Femur (tissue), 1 donor: Measurements from ENCODE around the gene ZNF525.
"Not testable (repeated sequence)": the region's sequence is repeated elsewhere in the genome, so short reads cannot be mapped to it uniquely, and the experiment has no call there.

Experiments
- DNase-seq: peaks from one replicate; pipeline ENCODE4 v3.0.0-alpha.2; 2017

ZNF525 gene

DNA sequence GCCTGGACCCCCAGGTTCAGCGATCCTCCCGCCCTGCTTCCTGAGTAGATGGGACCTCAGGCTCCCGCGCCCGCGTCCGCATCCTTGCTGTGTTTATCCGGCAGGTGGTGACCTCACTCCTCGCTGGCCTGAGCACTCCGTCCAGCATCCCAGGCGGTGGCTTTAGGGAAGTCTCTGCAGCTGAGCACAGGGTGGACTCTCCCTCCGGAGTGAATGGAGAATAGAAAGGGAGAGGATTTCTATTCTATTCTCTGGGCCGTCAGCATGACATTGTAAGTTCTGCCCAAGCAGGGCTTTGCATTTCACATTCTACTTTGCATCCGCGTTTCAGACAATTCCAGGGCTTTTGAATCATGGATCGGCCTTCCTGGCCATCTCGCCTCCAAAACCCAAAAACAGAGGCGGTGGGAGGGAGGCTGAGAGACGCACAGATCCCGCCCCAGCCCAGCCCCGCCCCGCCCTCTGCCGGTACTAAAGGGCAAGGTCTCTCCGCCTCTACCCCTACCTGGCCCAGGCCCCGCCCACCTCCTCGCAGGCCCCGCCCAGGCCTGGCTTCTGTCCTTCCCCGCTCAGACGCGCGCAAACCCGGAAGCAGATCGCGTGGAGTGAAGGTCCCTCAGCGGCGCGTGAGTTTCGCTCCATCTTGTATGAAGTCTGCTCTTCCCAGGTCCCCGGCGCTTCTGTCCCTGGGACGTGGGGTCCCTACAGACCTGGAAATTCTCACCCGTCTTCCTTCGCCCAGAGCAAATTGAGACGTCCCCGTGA is at the start of gene ZNF525:
Gene ZNF525, plus strand, starts transcription at position 572 of the 765 bp plus-strand sequence. CDS start 6,577 bp downstream, outside the sequence.
- DNase-seq: peak; percentile 91

DNA sequence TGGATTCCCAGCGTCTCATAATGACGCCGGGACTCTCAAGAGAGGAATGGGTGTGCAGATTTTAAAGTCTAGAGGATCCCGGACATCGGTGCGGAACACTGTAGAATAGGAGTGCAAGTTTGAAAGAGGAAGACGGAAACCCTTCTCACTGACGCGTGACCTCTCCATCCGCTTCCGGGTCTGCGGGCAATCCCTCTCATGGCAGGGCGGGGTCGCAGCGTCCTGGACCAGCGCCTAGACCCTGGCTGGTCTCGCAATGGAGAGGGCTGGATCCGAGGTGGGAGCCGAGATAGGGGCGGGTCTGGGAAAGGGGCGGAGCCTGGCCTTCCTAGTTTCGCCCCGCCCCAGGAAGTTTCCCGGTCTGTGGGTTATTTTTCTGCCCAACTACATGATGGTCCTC is 36.5 kb upstream of the ZNF525 start:
- DNase-seq: peak; percentile 75

DNA sequence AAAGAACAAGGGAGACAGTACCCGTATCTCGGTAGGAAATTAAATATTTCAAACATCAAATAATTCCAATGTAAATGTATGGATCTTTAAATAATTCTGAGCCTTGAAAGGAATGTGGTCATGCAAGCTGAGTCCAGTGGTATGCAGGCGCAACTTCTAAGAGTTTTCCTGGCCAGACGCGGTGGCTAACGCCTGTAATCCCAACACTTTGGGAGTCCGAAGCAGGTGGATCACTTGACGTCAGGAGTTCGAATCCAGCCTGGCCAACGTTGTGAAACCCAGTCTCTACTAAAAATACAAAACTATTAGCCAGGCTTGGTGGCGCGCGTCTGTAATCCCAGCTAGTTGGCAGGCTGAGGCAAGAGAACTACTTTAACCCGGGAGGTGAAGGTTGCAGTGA is 33.0 kb upstream of the ZNF525 start:
- DNase-seq: no peak

DNA sequence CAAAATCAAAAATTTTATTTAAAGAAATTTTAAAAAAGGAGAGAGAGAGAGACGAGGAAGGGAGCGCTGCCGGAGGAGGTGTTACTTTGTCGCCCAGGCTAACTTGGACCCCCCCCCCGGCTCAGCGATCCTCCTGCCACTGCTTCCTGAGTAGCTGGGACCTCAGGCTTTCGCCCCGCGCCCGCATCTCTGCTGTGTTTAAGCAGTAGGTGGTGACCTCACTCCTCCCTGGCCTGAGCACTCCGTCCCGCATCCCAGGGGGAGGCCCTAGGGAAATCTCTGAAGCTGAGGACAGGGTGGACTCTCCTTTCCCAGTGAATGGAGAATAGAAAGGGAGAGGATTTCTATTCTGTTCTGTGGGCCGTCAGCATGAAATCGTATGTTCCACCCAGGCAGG is 32.4 kb upstream of the ZNF525 start:
- DNase-seq: peak; percentile 55

DNA sequence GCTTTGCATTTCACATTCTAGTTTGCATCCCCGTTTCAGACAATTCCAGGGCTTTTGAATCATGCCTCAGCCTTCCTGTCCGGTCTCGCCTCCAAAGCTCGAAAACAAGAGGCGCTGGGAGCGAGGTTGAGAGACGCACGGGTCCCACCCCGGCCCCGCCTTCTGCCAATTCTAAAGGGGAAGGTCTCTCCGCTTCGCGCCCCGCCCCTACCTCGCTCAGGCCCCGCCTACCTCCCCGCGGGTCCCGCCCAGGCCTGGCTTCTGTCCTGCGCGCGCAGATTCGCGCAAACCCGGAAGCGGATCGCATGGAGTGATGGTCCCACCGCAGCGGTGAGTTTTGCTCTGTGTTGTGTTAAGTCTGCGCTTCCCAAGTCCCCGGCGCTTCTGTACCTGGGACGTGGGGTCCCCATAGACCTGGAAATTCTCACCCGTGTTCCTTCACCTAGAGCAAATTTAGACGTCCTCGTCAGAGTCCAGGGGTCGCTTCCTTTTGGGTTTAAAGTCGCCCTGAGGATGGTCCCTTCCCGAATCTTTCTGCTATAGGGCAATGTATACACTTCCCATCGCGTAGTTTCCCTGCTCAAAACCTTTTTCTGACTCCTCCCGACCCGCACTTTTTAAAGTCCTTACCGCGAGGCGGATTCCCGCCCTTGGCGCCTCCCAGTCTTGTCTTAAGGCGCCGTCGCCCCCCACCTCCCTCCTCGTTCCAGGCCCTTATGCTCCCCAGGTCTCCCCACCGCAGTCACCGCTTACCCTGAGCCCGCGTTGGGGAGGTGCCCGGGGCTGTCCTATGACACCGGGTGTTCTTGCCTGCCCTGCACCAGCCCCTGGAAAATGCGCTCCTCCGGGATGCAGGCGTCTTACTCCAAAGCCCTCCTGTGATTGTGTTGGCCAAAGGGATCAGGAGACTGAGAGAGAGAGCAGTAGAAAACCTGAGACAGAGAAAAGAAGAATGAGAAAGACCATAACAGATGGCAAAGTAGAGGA is 31.7 kb upstream of the ZNF525 start, which contains the start of gene ZNF845:
Gene ZNF845, plus strand, starts transcription at position 287 of the 987 bp plus-strand sequence. CDS start 7,559 bp downstream, outside the sequence.
- peak; percentile 97 for DNase-seq

DNA sequence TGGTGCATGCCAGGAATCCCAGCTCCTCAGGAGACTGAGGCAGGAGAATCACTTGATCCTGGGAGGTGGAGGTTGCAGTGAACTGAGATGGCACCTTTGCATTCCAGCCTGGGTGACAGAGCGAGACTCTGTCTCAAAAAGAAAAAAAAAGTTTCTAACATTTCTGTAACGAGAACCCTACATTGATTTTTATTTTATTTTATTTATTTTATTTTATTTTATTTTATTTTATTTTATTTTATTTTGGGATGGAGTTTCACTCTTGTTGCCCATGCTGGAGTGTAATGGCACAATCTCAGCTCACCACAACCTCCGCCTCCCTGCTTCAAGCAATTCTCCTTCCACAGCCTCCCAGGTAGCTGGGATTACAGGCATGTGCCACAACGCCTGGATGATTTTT is 21.1 kb upstream of the ZNF525 start:
- DNase-seq: not testable (repeated sequence)

DNA sequence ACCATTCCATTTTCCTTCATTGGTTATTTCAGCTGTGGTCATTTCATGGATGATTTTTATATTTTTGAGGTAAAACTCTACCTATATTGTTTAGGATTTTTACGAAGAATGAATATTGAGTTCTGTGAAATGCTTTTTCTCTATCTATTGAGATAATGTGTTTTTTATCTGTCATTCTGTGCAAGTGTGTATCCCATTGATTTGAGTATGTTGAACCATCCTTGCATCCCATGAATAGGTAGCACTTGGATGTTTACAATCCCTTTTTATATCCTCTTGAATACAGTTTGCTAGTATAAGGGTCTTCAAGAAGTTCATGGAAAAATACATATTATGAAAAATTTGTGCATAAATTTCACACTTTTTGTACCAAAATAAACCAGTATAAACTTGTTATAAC is 9.8 kb upstream of the ZNF525 start:
- no peak for DNase-seq

DNA sequence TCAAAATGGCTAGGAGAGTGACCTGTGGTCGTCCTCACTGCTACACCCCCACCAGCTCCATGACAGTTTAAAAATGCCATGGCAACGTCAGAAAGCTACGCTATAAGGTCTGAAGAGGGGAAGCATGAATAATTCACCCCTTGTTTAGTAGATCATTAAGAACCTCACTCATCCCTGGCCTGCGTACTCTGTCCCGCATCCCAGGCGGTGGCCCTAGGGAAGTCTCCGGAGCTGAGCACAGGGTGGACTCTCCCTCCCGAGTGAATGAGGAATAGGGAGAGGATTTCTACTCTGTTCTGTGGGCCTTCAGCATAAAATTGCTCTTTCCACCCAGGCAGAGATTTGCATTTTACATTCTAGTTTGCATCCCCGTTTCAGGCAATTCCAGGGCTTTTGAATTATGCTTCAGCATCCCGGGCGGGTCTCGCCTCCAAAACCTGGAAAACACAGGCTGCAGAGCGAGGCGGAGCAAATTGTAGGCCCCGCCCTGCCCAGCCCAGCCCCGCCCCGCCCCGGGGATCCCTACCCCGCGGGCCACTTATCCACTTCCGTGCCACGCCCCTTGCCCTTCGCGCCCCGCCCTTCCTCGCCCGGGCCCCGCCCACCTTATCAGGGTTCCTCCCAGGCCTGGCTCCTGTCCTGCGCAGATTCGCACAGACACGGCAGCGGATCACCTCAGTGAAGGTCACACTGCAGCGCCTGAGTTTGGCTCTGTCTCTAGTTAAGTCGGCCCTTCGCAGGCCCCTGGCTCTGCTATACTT is 7.5 kb upstream of the ZNF525 start:
- DNase-seq: no peak

DNA sequence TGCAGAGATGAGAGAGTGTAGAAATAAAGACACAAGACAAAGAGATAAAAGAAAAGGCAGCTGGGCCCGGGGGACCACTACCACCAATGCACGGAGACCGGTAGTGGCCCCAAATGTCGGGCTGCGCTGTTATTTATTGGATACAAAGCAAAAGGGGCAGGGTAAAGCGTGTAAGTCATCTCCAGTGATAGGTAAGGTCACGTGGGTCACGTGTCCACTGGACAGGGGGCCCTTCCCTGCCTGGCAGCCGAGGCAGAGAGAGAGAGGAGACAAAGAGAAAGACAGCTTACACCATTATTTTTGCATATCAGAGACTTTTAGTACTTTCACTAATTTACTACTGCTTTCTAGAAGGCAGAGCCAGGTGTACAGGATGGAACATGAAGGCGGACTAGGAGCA is 5.4 kb upstream of the ZNF525 start:
- not testable (repeated sequence) for DNase-seq

DNA sequence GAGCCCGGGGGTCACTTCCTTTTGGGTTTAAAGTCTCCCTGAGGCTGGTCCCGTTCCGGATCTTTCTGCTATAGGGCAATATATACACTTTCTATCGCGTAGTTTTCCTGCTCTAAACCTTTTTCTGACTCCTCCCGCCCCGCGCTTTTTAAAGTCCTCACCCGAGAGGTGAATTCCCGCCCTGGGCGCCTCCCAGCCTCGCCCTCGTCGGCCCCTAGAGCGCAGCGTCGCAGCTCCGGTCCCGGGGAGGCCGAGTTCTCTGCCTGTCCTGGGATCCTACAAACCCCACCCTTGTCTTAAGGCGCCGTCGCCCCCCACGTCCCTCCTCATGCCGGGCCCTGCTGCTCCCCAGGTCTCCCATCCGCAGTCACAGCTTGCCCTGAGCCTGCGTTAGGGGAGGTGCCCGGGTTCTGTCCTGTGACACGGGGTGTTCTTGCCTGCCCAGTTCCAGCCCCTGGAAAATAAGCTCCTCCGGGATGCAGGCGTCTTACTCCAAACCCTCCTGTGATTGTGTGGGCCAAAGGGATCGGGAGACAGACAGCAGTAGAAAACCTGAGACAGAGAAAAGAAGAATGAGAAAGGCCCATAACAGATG is 491 bp downstream of the ZNF525 start:
- no peak for DNase-seq

DNA sequence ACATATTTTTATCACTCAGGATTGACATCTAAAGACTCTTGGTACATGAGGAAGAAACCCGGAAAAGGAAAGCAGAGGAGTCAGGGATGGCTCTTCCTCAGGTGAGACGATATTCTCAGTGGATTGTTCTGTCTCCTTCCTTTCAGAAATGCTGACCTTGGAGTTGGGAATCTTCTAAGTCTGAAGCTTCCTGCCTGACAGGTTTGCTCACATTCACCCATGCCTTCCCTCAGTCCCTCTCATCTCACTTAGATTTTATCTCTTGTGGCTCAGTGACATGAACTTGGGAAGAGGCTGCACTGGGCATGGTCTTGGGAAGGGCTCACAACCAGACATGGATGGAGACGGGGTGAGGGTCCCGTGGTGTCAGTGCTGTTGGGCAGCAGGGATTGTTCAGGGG is 6.7 kb downstream of the ZNF525 start:
- DNase-seq: no peak

DNA sequence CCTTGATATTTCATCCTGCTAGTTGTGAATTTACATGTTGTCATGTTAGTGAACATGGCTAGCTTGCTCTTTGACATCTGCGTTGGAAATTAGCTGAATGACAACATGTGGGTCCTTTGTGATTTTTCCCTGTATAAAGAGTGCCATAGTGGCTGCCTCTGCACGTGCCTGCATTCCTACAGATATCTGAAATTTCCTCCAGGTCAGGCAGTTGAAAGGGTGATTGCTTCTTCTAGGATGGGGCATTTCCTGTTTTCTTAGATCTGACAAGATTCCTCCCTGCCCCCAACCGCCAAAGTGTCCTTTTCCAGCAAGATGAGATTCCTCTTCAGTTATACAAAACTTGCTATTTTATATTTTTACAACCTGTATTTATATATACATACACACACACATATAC is 8.8 kb downstream of the ZNF525 start:
- no peak for DNase-seq

DNA sequence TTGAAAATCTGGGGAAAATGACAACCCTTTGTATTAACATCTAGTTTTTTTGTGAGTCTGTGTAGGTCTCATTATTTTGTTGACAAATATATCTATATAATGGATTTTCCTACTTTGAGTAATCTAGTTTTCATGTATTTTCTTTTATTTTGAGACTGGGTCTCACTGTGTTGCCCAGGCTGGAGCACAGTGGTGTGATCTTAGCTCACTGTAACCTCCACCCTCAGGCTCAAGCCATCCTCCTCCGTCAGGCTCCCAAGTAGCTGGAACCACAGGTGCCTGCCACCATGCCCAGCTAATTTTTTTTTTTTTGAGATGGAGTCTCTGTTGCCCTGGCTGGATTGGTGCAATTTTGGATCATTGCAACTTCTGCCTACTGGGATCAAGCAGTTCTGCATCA is 9.2 kb downstream of the ZNF525 start:
- no peak for DNase-seq

DNA sequence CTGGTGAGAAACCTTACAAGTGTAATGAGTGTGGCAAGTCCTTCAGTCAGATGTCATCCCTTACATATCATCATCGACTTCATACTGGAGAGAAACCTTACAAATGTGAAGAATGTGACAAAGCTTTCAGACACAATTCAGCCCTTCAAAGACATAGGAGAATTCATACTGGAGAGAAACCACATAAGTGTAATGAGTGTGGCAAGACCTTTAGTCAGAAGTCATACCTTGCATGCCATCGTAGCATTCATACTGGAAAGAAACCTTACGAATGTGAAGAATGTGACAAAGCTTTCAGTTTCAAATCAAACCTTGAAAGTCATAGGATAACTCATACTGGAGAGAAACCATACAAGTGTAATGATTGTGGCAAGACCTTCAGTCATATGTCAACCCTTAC is 15.9 kb downstream of the ZNF525 start:
- no peak for DNase-seq

DNA sequence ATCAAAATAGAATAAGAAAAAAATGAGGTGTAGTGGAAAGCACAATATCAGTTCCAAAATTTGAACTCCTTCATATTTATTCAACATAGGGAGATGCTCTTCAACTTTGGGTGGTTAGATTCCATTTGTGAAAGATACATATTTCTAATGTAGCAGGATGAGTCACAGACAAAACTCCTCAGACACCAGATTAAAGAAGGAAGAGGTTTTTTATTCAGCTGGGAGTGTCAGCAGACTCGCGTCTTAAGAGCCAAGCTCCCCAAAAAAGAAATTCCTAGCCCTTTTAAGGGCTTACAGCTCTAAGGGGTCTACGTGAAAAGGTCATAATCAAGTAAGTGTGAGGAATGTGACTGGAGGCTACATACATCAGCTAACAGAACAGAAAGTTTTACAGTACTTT is 22.7 kb downstream of the ZNF525 start:
- DNase-seq: no peak

DNA sequence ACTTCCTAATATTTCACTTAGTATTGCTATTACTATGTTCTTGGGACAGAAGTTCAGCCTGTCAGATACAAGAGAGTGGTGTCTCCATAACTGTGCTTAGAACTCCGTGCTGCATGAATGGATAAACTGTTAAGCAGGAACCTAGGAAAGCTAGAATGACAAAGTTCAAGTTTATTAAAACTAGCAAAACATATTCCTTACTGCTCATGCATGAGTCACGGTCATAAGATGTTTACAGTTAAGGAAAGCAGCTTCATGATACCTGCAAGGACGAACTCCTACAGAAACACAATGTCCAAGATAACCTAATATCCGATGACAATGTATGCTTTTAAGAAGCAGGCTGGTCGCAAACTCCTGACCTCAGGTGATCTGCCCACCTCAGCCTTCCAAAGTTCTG is 23.4 kb downstream of the ZNF525 start:
- no peak for DNase-seq

DNA sequence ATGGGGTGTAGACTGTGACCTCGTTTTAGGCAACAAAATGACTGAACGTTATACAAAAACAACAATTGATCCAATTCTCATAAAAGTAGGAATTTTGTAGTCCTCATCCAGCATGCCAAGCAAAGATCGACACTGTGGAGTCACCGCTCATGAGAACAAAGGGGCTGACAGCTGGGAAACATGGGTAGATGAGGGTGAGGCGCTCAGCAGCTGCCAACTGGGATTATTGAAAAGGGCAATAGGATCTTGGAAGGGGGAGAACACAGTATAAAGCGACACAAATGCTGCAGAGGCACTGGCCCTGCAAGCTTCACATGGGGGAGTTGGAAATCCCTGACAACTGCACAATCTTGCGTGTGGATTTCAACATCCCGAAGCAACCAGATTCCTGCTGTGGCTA is 24.1 kb downstream of the ZNF525 start:
- DNase-seq: peak; percentile 44

DNA sequence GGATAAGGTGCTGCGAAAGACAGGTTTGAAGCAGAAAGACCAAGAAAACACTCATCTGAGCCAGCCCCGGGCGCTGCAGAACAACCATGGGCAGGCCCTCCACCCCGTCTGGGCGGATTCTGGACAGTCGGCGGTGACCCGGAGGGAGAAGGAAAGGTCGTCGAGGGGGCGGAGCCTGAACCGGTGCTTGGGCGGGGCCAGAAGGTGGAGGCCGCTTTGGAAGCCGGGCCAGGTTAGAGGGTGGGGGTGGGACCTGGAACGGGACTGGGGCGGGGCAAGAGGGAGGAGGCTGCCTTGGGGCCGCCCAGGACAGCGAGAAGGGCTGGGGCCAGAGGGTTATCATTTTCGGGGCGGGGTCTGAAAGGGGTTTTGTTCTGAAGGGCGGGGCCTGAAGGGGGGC is 24.5 kb downstream of the ZNF525 start:
- DNase-seq: peak; percentile 49

DNA sequence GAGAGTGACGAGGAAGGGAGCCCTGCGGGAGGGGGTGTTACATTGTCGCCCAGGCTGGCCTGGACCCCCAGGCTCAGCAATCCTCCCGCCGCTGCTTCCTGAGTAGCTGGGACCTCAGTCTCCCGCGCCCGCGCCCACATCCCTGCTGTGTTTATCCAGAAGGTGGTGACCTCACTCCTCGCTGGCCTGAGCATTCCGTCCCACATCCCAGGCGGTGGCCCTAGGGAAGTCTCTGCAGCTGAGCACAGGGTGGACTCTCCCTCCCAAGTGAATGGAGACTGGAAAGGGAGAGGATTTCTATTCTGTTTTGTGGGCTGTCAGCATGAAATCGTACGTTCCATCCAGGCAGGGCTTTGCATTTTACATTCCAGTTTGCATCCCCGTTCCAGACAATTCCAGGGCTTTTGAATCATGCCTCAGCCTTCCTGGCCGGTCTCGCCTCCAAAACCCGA is 29.0 kb downstream of the ZNF525 start:
- DNase-seq: peak; percentile 68

DNA sequence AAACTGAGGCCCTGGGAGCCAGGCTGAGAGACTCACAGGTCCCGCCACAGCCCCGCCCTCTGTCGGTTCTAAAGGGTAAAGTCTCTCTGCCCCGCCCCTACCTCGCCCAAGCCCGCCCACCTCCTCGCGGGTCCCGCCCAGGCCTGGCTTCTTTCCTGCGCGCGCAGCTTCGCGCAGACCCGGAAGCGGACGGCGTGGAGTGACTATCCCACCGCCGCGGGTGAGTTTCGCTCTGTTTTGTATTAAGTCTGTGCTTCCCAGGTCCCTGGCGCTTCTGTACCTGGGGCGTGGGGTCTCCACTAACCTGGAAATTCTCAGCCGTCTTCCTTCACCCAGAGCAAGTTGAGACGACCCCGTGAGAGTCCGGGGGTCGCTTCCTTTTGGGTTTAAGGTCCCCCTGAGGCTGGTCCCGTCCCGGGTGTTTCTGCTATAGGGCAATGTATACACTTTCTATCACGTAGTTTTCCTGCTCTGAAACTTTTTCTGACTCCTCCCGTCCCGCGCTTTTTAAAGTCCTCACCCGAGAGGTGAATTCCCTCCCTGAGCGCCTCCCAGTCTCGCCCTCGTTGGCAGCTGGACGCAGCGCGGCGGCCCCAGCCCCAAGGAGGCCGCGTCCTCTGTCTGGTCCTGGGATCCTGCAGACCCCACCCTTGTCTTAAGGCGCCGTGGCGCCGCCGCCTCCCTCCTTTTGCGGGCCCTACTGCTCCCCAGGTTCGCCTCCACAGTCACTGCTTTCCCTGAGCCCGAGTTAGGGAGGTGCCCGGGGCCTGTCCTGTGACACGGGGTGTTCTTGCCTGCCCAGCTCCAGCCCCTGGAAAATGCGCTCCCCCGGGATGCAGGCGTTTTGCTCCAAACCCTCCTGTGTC is 29.7 kb downstream of the ZNF525 start, which contains the start of gene ZNF765:
Gene ZNF765, plus strand, starts transcription at position 176 of the 866 bp plus-strand sequence. CDS start 2,867 bp downstream, outside the sequence.
- DNase-seq: peak; percentile 97

DNA sequence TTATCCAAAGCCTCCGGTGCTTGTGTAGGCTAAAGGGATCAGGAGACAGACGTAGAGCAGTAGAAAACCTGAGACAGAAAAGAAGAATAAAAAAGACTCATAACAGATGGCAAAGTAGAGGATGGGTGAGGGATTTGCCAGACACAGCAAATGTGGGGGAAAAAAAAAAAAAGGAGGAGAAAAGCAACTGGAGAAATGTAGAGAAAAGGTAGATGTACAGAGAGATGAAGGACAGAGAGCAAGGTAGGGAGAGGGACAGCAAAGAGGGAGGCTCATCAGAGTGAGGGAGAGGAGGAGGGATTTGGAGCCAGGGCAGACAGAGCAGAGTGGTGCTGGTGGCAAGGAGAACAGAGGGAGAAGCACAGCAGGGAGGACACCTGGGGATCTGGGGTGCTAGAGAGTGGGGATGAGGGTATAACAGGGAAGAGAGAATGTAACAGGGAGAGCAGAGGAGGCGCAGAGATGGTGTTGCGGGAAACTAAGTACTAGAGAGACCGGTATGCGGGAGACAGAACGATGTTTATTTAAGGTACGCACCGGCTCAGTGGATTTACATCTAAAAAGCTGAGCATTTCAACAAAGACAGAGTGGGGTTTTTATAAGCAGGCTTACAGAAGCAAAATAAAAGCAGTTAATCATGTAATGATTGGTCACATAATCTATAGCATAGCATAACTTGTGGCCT is 30.5 kb downstream of the ZNF525 start:
- DNase-seq: not testable (repeated sequence)
